T-cell (primary cell): ENCODE results near the gene PPP1R15B. TPM values are rescaled to one million over a fixed set of nuclear protein-coding genes. Genes with fewer than 3 reads are reported as not detected.

Source experiments
- ATAC-seq, 4 experiments: fragments of 200-7000 bp in 3 of 4; fragments of 150-1000 bp in 1 of 4; cut with Tn5 transposase; replicated peaks in 1 of 4; 1 replicate in 3 of 4; 2 replicates in 1 of 4; pipeline ENCODE4 v1.10.0; 2021; ENCODE audit warnings: moderate library complexity in 3 of 4, mild to moderate bottlenecking in 2 of 4, moderate number of reproducible peaks in 1 of 4
- CTCF ChIA-PET, 2 donors: fragments of 300-600 bp; sonication (Branson Sonifier 250); formaldehyde crosslinking; loops; one replicate each; lab custom pipeline; 2022; ENCODE audit warnings: antibody characterized with exemption in 2 of 2; lab: Charles Lee
- POLR2A ChIA-PET, 2 donors: fragments of 300-600 bp; sonication (Branson Sonifier 250); formaldehyde crosslinking; loops; one replicate each; lab custom pipeline; 2022; ENCODE audit warnings: antibody characterized with exemption in 2 of 2; lab: Charles Lee
- DNase-seq, 35 experiments: peaks; one replicate each; pipeline versions ENCODE4 v3.0.0 to v3.0.0-alpha.2; 2013 to 2023
- H3K27ac ChIP-seq: one replicate; pipeline ENCODE4 v1.5.1; 2013; ENCODE audit warnings: low read length
- H3K27me3 ChIP-seq, 2 experiments: replicated peaks in 1 of 2; 1 replicate in 1 of 2; 2 replicates in 1 of 2; pipeline versions ENCODE4 v1.6.1 to v1.7.0; 2013; ENCODE audit warnings: low read length in 1 of 2, mixed read lengths in 1 of 2; ENCODE audit not compliant: control insufficient read depth in 2 of 2, insufficient read depth in 2 of 2; ENCODE audit errors: extremely low read depth in 1 of 2
- H3K36me3 ChIP-seq, 2 donors: 1 replicate in 1 of 2; 2 replicates in 1 of 2; pipeline versions ENCODE4 v1.6.1 to v1.7.0; 2013; ENCODE audit warnings: low read length in 1 of 2; ENCODE audit not compliant: control insufficient read depth in 2 of 2, insufficient read depth in 1 of 2; ENCODE audit errors: extremely low read depth in 1 of 2
- H3K4me1 ChIP-seq, 2 experiments: 1 replicate in 1 of 2; 2 replicates in 1 of 2; pipeline versions ENCODE4 v1.6.1 to v1.7.0; 2013; ENCODE audit warnings: low read length in 2 of 2, mixed read lengths in 1 of 2; ENCODE audit not compliant: insufficient read depth in 2 of 2, control insufficient read depth in 1 of 2; ENCODE audit errors: extremely low read depth in 1 of 2
- H3K4me3 ChIP-seq, 2 donors: 1 replicate in 1 of 2; 2 replicates in 1 of 2; pipeline versions ENCODE4 v1.5.1 to v1.7.0; 2013; ENCODE audit warnings: mild to moderate bottlenecking in 2 of 2, low read length in 1 of 2, moderate library complexity in 1 of 2; ENCODE audit not compliant: control insufficient read depth in 1 of 2; ENCODE audit errors: extremely low read depth in 1 of 2
- H3K9me3 ChIP-seq: 2 replicates; pipeline ENCODE4 v1.7.0; 2013
- H3K27ac Mint-ChIP-seq, 2 donors: one replicate each; pipeline ENCODE4 v1.8.0; 2020 to 2021; ENCODE audit warnings: mild to moderate bottlenecking in 2 of 2, mixed read lengths in 2 of 2
- H3K27me3 Mint-ChIP-seq, 2 donors: one replicate each; pipeline ENCODE4 v1.8.0; 2021 to 2022; ENCODE audit warnings: mixed read lengths in 2 of 2
- H3K36me3 Mint-ChIP-seq: one replicate; pipeline ENCODE4 v1.8.0; 2021; ENCODE audit warnings: mixed read lengths
- H3K4me1 Mint-ChIP-seq, 3 donors: one replicate each; pipeline ENCODE4 v1.8.0; 2020 to 2022; ENCODE audit warnings: mixed read lengths in 3 of 3, mild to moderate bottlenecking in 1 of 3
- H3K4me3 Mint-ChIP-seq, 3 donors: one replicate each; pipeline ENCODE4 v1.8.0; 2020 to 2022; ENCODE audit warnings: mild to moderate bottlenecking in 3 of 3, mixed read lengths in 3 of 3, moderate library complexity in 3 of 3
- H3K9me3 Mint-ChIP-seq, 3 donors: one replicate each; pipeline ENCODE4 v1.8.0; 2020 to 2022; ENCODE audit warnings: mixed read lengths in 3 of 3
- WGBS: methylation state at CpG from one replicate; pipeline ENCODE4 v1.1.5; 2013; ENCODE audit warnings: missing lambda C conversion rate; ENCODE audit not compliant: insufficient coverage; 5-methylcytosine and 5-hydroxymethylcytosine counted together
- total RNA-seq, 35 experiments: library from RNA in 6 of 35; stranded (reverse) in 6 of 35; fragments of 120-200 nt in 1 of 35; gene quantifications; one replicate each; pipeline versions ENCODE4 v1.2.1 to v1.2.4 and lab custom pipeline; 2013 to 2026

Gene PPP1R15B
- total RNA-seq (100 to 1,000 TPM in 2 of 5 donors, 10 to 100 TPM in 3; 67.9 to 151 (median 70.6) TPM), total RNA-seq (lab: John Stamatoyannopoulos, UW) (210 to 1,350 (median 501) reads per million in 29 experiments)
- total RNA-seq (2013): 96.2 TPM

GRCh38 chr1:204411451-204412204 is at the start of gene PPP1R15B:
PPP1R15B (minus strand) TSS chr1:204411817; CDS start chr1:204411411, 406 bp downstream.
- peaks cover 33% of the 10 kb centered on the region for H3K36me3 Mint-ChIP-seq
- WGBS: 0% methylated on average over 52 of the region's 69 CpGs
- DNase-seq (peak; percentile 92 to 99 (median 97)), ATAC-seq (peak; percentile 91 to 95 (median 92))
- peak within 1 kb of the TSS; percentile 98 to 99 (median 98) for H3K4me3 Mint-ChIP-seq
- ChIA-PET CTCF (interaction anchor here in 1 of 2 donors (0.9 to 4.9 kb wide), 2 partner anchors 14 to 37 kb away, joined by 5 to 53 read pairs; no protein-coding TSS in a partner anchor), POLR2A (interaction anchor here in 1 of 2 donors (0.6 to 1.6 kb wide), 2 partner anchors 13 to 247 kb away, joined by 4 to 19 read pairs; no protein-coding TSS in a partner anchor)
- H3K9me3 Mint-ChIP-seq: no peaks in the 10 kb centered on the region
- Histone ChIP-seq H3K27ac (peak within 1 kb of the TSS; percentile 100), H3K27me3 (no peaks in the 10 kb centered on the region), H3K4me1 (peaks cover 4 to 9% of the 10 kb centered on the region in 2 experiments), H3K36me3 (peaks cover 0 to 4% of the 10 kb centered on the region in 2 donors), H3K9me3 (no peaks in the 10 kb centered on the region), H3K4me3 (peak within 1 kb of the TSS; percentile 96 to 100)
- no peaks in the 10 kb centered on the region for H3K27me3 Mint-ChIP-seq
- H3K4me1 Mint-ChIP-seq: peaks cover 10 to 24% (median 11%) of the 10 kb centered on the region in 3 donors
- peak within 1 kb of the TSS; percentile 99 to 100 for H3K27ac Mint-ChIP-seq

- ChIA-PET CTCF (interaction anchor here in 1 of 2 donors (0.9 kb wide), 1 partner anchor 32 kb away, joined by 3 read pairs; no protein-coding TSS in a partner anchor), POLR2A (no interaction called here)
- Mint-ChIP-seq H3K27me3 (no peaks in the 10 kb centered on the region), H3K4me3 (no peak overlapping the region), H3K27ac (peak overlapping the region; percentile 91 to 92), H3K4me1 (peaks cover 55 to 63% (median 58%) of the 10 kb centered on the region in 3 donors), H3K9me3 (no peaks in the 10 kb centered on the region), H3K36me3 (peaks cover 39% of the 10 kb centered on the region)
- ATAC-seq: no peak
- Histone ChIP-seq H3K9me3 (no peaks in the 10 kb centered on the region), H3K27me3 (no peaks in the 10 kb centered on the region), H3K27ac (no peak overlapping the region), H3K36me3 (peaks cover 16 to 39% of the 10 kb centered on the region in 2 donors), H3K4me1 (peaks cover 52 to 57% of the 10 kb centered on the region in 2 experiments), H3K4me3 (no peak overlapping the region)
- 100% methylated on average over 3 of the region's 8 CpGs for WGBS
- no peak for DNase-seq
Measured at GRCh38 chr1:204460346-204460745, 48.7 kb upstream of the PPP1R15B start.

- Mint-ChIP-seq H3K4me1 (peaks cover 52 to 59% (median 55%) of the 10 kb centered on the region in 3 donors), H3K9me3 (no peaks in the 10 kb centered on the region), H3K27me3 (no peaks in the 10 kb centered on the region), H3K4me3 (no peak overlapping the region), H3K36me3 (peaks cover 39% of the 10 kb centered on the region), H3K27ac (no peak overlapping the region)
- POLR2A ChIA-PET: no interaction called here
- WGBS: 70% methylated on average over 2 of the region's 4 CpGs
- no peak overlapping the region for H3K27ac ChIP-seq
- CTCF ChIA-PET: no interaction called here
- peaks cover 47 to 53% of the 10 kb centered on the region in 2 experiments for H3K4me1 ChIP-seq
- H3K27me3 ChIP-seq: no peaks in the 10 kb centered on the region
- ATAC-seq (no peak), DNase-seq (no peak)
- H3K36me3 ChIP-seq: peaks cover 19 to 43% of the 10 kb centered on the region in 2 donors
- no peak overlapping the region for H3K4me3 ChIP-seq
- no peaks in the 10 kb centered on the region for H3K9me3 ChIP-seq
Measured at GRCh38 chr1:204459706-204460105, 48.1 kb upstream of the PPP1R15B start.

GRCh38 chr1:204457666-204458065 is 46.0 kb upstream of the PPP1R15B start:
- H3K9me3 Mint-ChIP-seq: no peaks in the 10 kb centered on the region
- WGBS: no CpG with 5 or more reads among the region's 5 CpGs
- ATAC-seq: no peak
- peak overlapping the region in 1 of 2 donors; percentile 72 for H3K27ac Mint-ChIP-seq
- ChIA-PET POLR2A (no interaction called here), CTCF (no interaction called here)
- no peak overlapping the region for H3K4me3 ChIP-seq
- H3K4me1 Mint-ChIP-seq: peaks cover 43 to 53% (median 50%) of the 10 kb centered on the region in 3 donors
- peaks cover 50% of the 10 kb centered on the region for H3K36me3 Mint-ChIP-seq
- H3K4me1 ChIP-seq: peaks cover 37 to 54% of the 10 kb centered on the region in 2 experiments
- H3K27me3 Mint-ChIP-seq: no peaks in the 10 kb centered on the region
- DNase-seq: no peak
- H3K9me3 ChIP-seq: no peaks in the 10 kb centered on the region
- H3K4me3 Mint-ChIP-seq: no peak overlapping the region
- H3K27me3 ChIP-seq: no peaks in the 10 kb centered on the region
- H3K27ac ChIP-seq: no peak overlapping the region
- peaks cover 24 to 39% of the 10 kb centered on the region in 2 donors for H3K36me3 ChIP-seq

GRCh38 chr1:204456826-204457442 is 45.3 kb upstream of the PPP1R15B start:
- Mint-ChIP-seq H3K27ac (peak overlapping the region; percentile 70 to 72), H3K9me3 (no peaks in the 10 kb centered on the region), H3K27me3 (no peaks in the 10 kb centered on the region), H3K4me1 (peaks cover 40 to 51% (median 44%) of the 10 kb centered on the region in 3 donors), H3K36me3 (peaks cover 50% of the 10 kb centered on the region), H3K4me3 (no peak overlapping the region)
- ChIA-PET POLR2A (interaction anchor here in 1 of 2 donors (0.6 kb wide), 1 partner anchor 51 kb away, joined by 6 read pairs; no protein-coding TSS in a partner anchor), CTCF (interaction anchor here (0.6 to 1.0 kb wide), 3 partner anchors 40 to 800 kb away, joined by 3 read pairs; no protein-coding TSS in a partner anchor)
- H3K27me3 ChIP-seq: no peaks in the 10 kb centered on the region
- H3K36me3 ChIP-seq: peaks cover 24 to 39% of the 10 kb centered on the region in 2 donors
- no peaks in the 10 kb centered on the region for H3K9me3 ChIP-seq
- WGBS: 97% methylated on average over 4 of the region's 11 CpGs
- no peak overlapping the region for H3K27ac ChIP-seq
- H3K4me3 ChIP-seq: no peak overlapping the region
- no peak for ATAC-seq
- peaks cover 33 to 54% of the 10 kb centered on the region in 2 experiments for H3K4me1 ChIP-seq
- DNase-seq: no peak

GRCh38 chr1:204455831-204456145 is 44.2 kb upstream of the PPP1R15B start:
- Histone ChIP-seq H3K27me3 (no peaks in the 10 kb centered on the region), H3K4me3 (no peak overlapping the region), H3K4me1 (peaks cover 24 to 47% of the 10 kb centered on the region in 2 experiments), H3K27ac (no peak overlapping the region), H3K36me3 (peaks cover 24 to 41% of the 10 kb centered on the region in 2 donors), H3K9me3 (no peaks in the 10 kb centered on the region)
- Mint-ChIP-seq H3K36me3 (peaks cover 47% of the 10 kb centered on the region), H3K4me1 (peaks cover 32 to 47% (median 36%) of the 10 kb centered on the region in 3 donors), H3K27me3 (no peaks in the 10 kb centered on the region), H3K4me3 (no peak overlapping the region), H3K27ac (peak overlapping the region in 1 of 2 donors; percentile 44), H3K9me3 (no peaks in the 10 kb centered on the region)
- CTCF ChIA-PET: interaction anchor here (0.5 to 1.4 kb wide), 3 partner anchors 9 to 46 kb away, joined by 3 read pairs; no protein-coding TSS in a partner anchor
- WGBS: 93% methylated on average over 8 of the region's 9 CpGs
- POLR2A ChIA-PET: no interaction called here
- DNase-seq: no peak
- no peak for ATAC-seq
